Endothelial cell of umbilical vein (primary cell): ENCODE results near the gene MAEA. TPM values are rescaled to one million over a fixed set of nuclear protein-coding genes. Genes with fewer than 3 reads are reported as not detected.

Experiments used
- BruUV-seq: library from RNA; stranded (reverse); fragments of 400-500 nt; replicated peaks from 2 replicates; lab custom pipeline; 2021; lab: Mats Ljungman, UMichigan
- CTCF ChIA-PET: fragments of 300-600, 350-600 bp; sonication (Branson Sonifier 250); formaldehyde crosslinking; loops from one replicate; lab custom pipeline; 2021; ENCODE audit warnings: antibody characterized with exemption, inconsistent platforms; lab: Charles Lee
- POLR2A ChIA-PET: fragments of 300-600, 350-600 bp; sonication (Branson Sonifier 250); formaldehyde crosslinking; loops from one replicate; lab custom pipeline; 2021; ENCODE audit warnings: antibody characterized with exemption, inconsistent platforms; lab: Charles Lee
- DNase-seq: peaks from one replicate; pipeline ENCODE4 v3.0.0-alpha.2; 2011; ENCODE audit warnings: low read depth, low spot score
- FAIRE-seq: peaks from 2 replicates; lab custom pipeline; 2011; peaks lifted over from hg19 to GRCh38; lab: Jason Lieb, UNC
- H2AFZ ChIP-seq: 2 replicates; pipeline ENCODE4 v1.6.0; 2012; ENCODE audit warnings: low read depth, low read length, control low read depth, inconsistent platforms
- H3K27ac ChIP-seq: 2 replicates; pipeline ENCODE4 v1.5.1; 2011; ENCODE audit warnings: low read depth, mild to moderate bottlenecking, control low read depth, low read length, moderate library complexity; ENCODE audit not compliant: insufficient read depth
- H3K27me3 ChIP-seq, 2 experiments: 2 replicates each; pipeline versions ENCODE4 v1.6.0 to v1.6.1; 2011; ENCODE audit warnings: low read length in 2 of 2, mixed read lengths in 1 of 2; ENCODE audit not compliant: control insufficient read depth in 2 of 2, insufficient read depth in 2 of 2
- H3K36me3 ChIP-seq, 2 experiments: 2 replicates in 1 of 2; 3 replicates in 1 of 2; pipeline ENCODE4 v1.5.1; 2011; ENCODE audit warnings: low read length in 2 of 2, mild to moderate bottlenecking in 1 of 2, moderate library complexity in 1 of 2; ENCODE audit not compliant: control insufficient read depth in 2 of 2, insufficient read depth in 2 of 2; ENCODE audit errors: extremely low read depth in 1 of 2
- H3K4me1 ChIP-seq: 3 replicates; pipeline ENCODE4 v1.5.1; 2011; ENCODE audit warnings: mild to moderate bottlenecking, low read length; ENCODE audit not compliant: control insufficient read depth, insufficient read depth; ENCODE audit errors: extremely low read depth
- H3K4me2 ChIP-seq: 2 replicates; pipeline ENCODE4 v1.6.1; 2011; ENCODE audit warnings: low read length, control low read depth, mixed read lengths; ENCODE audit not compliant: insufficient read depth
- H3K4me3 ChIP-seq, 3 experiments: fragments of 200-600 bp in 1 of 3; sonication (generic), shearing (Covaris generic) in 1 of 3; replicated peaks in 1 of 3; 2 replicates each; pipeline ENCODE4 v1.5.1; 2011 to 2016; ENCODE audit warnings: control low read depth in 3 of 3, low read length in 3 of 3, mild to moderate bottlenecking in 2 of 3, inconsistent platforms in 1 of 3, low read depth in 1 of 3, moderate library complexity in 1 of 3; ENCODE audit not compliant: insufficient read depth in 1 of 3
- H3K79me2 ChIP-seq: 2 replicates; pipeline ENCODE4 v1.6.0; 2012; ENCODE audit warnings: low read length, inconsistent platforms; ENCODE audit not compliant: control insufficient read depth, insufficient read depth
- H3K9ac ChIP-seq: replicated peaks from 2 replicates; pipeline ENCODE3; 2011; ENCODE audit warnings: low read length, control low read depth; ENCODE audit not compliant: insufficient read depth; ENCODE audit errors: extremely low read depth
- H3K9me1 ChIP-seq: replicated peaks from 3 replicates; pipeline ENCODE4 v1.6.0; 2011; ENCODE audit warnings: mild to moderate bottlenecking, low read length; ENCODE audit not compliant: control insufficient read depth, insufficient read depth; ENCODE audit errors: extremely low read depth
- H3K9me3 ChIP-seq: replicated peaks from 2 replicates; pipeline ENCODE4 v1.5.1; 2012; ENCODE audit warnings: low read length, inconsistent platforms; ENCODE audit not compliant: control insufficient read depth, insufficient read depth
- H4K20me1 ChIP-seq: replicated peaks from 2 replicates; pipeline ENCODE3; 2011; ENCODE audit warnings: mild to moderate bottlenecking, low read length; ENCODE audit not compliant: control insufficient read depth, insufficient read depth; ENCODE audit errors: extremely low read depth
- CTCF ChIP-seq, 2 donors: IDR thresholded peaks; 1 replicate in 1 of 2; 2 replicates in 1 of 2; pipeline ENCODE4 v1.5.1; 2011; ENCODE audit warnings: low read length in 2 of 2, mild to moderate bottlenecking in 2 of 2, moderate library complexity in 2 of 2, control low read depth in 1 of 2, inconsistent platforms in 1 of 2, low read depth in 1 of 2; ENCODE audit not compliant: insufficient read depth in 1 of 2; ENCODE audit errors: extremely low read depth in 1 of 2
- EZH2 ChIP-seq: IDR thresholded peaks from 2 replicates; pipeline ENCODE4 v1.6.1; 2012; ENCODE audit warnings: borderline replicate concordance, low read depth, mild to moderate bottlenecking, moderate library complexity, low read length, inconsistent platforms; ENCODE audit not compliant: severe bottlenecking
- FOS ChIP-seq: IDR thresholded peaks from 2 replicates; pipeline ENCODE4 v1.6.1; 2011; ENCODE audit warnings: mild to moderate bottlenecking, low read length, moderate library complexity, borderline replicate concordance; ENCODE audit not compliant: insufficient read depth
- GATA2 ChIP-seq: IDR thresholded peaks from 2 replicates; pipeline ENCODE4 v1.7.0; 2011; ENCODE audit warnings: low read depth, mild to moderate bottlenecking, moderate library complexity, mixed read lengths, low read length; ENCODE audit not compliant: insufficient read length, insufficient read depth
- JUN ChIP-seq: IDR thresholded peaks from 2 replicates; pipeline ENCODE4 v1.6.1; 2011; ENCODE audit warnings: borderline replicate concordance, low read depth; ENCODE audit not compliant: insufficient read length, insufficient read depth
- MYC ChIP-seq: IDR thresholded peaks from one replicate; pipeline ENCODE4 v1.6.1; 2011; ENCODE audit warnings: mild to moderate bottlenecking, low read depth, low read length
- POLR2A ChIP-seq: IDR thresholded peaks from 2 replicates; pipeline ENCODE4 v1.6.1; 2012; ENCODE audit warnings: low read depth, mild to moderate bottlenecking, control low read depth, low read length
- POLR2AphosphoS5 ChIP-seq: IDR thresholded peaks from 2 replicates; pipeline ENCODE4 v1.6.1; 2012; ENCODE audit warnings: low read depth, mild to moderate bottlenecking, control low read depth, low read length, moderate library complexity; ENCODE audit not compliant: insufficient read depth
- dilution Hi-C: fragments of 300-500 bp; cut with MboI; formaldehyde crosslinking; loops from one replicate; pipeline ENCODE4 v1.15.0; 2019; ENCODE audit warnings: low sequenced_read_pairs; ENCODE audit not compliant: extremely low pct_ligation_motif_present
- intact Hi-C: fragments of 100-400 bp; cut with micrococcal nuclease; formaldehyde crosslinking; loops from one replicate; pipeline ENCODE4 v1.10.0; 2022
- polyA plus RNA-seq, 4 experiments: library from polyadenylated mRNA; depleted of rRNA in 3 of 4; stranded (reverse) in 3 of 4; unstranded in 1 of 4; fragments of >200 nt; gene quantifications; 2 replicates each; pipeline versions ENCODE4 v1.2.1 to v1.2.3, GENCODE V29; 2011 to 2012; ENCODE audit warnings: missing spikeins in 1 of 4
- total RNA-seq: library from RNA; stranded (reverse); gene quantifications from 2 replicates; pipeline ENCODE4 v1.2.3, GENCODE V29; 2021
- TF ChIP-seq, protein P1 (sequence below): IDR thresholded peaks from 2 replicates; pipeline ENCODE4 v1.6.1; 2011; ENCODE audit not compliant: insufficient read depth, insufficient read length

Gene MAEA
- total and polyA plus RNA-seq, 2 donors (not counting 3 experiments of a cell fraction or from before 2014, with no cell fraction given): 66.0 to 108 TPM

DNA sequence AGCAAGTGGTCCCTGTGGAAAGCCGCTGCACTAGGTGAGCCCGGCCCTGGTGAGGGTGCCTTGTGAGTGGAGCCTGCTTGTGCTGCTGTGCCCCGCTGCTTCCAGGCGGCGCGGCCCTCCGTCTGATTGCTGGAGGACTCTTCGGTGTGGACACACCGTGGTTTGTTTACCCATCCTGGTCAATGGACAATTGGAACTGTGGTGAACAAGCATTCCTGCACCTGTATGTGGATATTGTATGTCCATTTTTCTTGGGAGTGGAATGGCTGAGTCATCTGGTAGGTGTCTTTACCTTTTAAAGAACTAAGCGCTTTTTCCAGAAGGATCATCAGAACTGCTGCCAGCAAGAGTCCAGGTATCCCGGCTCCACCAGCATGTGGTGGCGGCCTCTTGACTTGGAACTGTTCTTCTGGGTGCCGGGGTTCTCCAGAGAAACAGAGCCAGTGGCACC lies 15.6 kb downstream of the MAEA start:
- POLR2A ChIA-PET: no interaction called here
- H3K9me3 ChIP-seq: no peaks in the 10 kb centered on the region
- CTCF ChIA-PET: no interaction called here
- H3K9ac ChIP-seq: no peak overlapping the region
- no peak overlapping the region for H3K4me3 ChIP-seq
- H3K4me1 ChIP-seq: peaks cover 11% of the 10 kb centered on the region
- no peaks in the 10 kb centered on the region for H3K9me1 ChIP-seq
- peaks cover 81% of the 10 kb centered on the region for H3K79me2 ChIP-seq
- no peak overlapping the region for H3K4me2 ChIP-seq
- no peak for TF ChIP-seq POLR2A
- TF ChIP-seq, protein P1, sequence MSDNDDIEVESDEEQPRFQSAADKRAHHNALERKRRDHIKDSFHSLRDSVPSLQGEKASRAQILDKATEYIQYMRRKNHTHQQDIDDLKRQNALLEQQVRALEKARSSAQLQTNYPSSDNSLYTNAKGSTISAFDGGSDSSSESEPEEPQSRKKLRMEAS: no peak
- no peak for TF ChIP-seq EZH2
- no peak for TF ChIP-seq JUN
- no peak for TF ChIP-seq MYC
- TF ChIP-seq POLR2AphosphoS5: no peak
- TF ChIP-seq FOS: no peak
- TF ChIP-seq CTCF (IDR thresholded peaks at IDR 0.05; ENCODE audit: extremely low read depth in 1 of 2, insufficient read depth in 1 of 2, low read depth in 1 of 2, low read length in 2 of 2): no peak
- no peak for TF ChIP-seq GATA2
- DNase-seq (no peak), FAIRE-seq (no peak)
- dilution Hi-C loops: no loop called here
- H3K36me3 ChIP-seq: peaks cover 3 to 13% of the 10 kb centered on the region in 2 experiments
- no peaks in the 10 kb centered on the region for H3K27me3 ChIP-seq
- no TSS peak for BruUV-seq
- no peak overlapping the region for H3K27ac ChIP-seq
- intact Hi-C loops: loop anchor here (5.0 kb wide), 1 partner anchor 68 kb away; no protein-coding TSS in a partner anchor
- peaks cover 2% of the 10 kb centered on the region for H4K20me1 ChIP-seq
- H2AFZ ChIP-seq: no peak overlapping the region
